LNCaP clone FGC (cell line): ENCODE data around the gene MEGF11.

ENCODE experiments used
- DNase-seq: peaks from one replicate; pipeline ENCODE4 v3.0.0-alpha.2; 2011; ENCODE audit warnings: low read depth
- H3K4me3 ChIP-seq: 2 replicates; pipeline ENCODE4 v1.5.1; 2011; ENCODE audit warnings: mild to moderate bottlenecking, low read depth, low read length, control low read depth
- TF ChIP-seq, protein P1 (sequence below): IDR thresholded peaks from 2 replicates; pipeline ENCODE4 v1.5.1; 2012; ENCODE audit warnings: mild to moderate bottlenecking; ENCODE audit not compliant: control insufficient read depth, insufficient read depth; ENCODE audit errors: extremely low read depth

MEGF11 gene

DNA sequence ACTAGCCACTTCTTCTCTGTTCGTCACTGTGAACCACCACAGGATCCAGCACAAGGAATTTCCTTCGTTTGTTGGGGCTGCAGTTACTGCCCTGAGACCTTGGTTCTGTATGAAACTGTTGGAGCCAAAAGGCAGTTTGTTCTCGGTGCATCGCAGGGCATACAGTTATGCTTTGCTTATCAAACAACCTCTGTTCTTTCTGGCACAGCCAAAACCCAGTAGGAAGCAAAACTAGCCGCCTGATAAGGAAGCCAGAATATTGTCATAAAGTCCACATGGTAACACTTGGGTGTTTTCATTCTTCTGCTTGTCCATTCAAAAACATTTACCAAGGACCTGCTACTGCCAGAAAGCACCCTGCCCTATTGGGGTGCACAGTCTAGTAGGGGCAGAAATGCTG, 268.2 kb downstream of the MEGF11 start:
- H3K4me3 ChIP-seq, result no peak overlapping the region
- TF ChIP-seq, protein P1, sequence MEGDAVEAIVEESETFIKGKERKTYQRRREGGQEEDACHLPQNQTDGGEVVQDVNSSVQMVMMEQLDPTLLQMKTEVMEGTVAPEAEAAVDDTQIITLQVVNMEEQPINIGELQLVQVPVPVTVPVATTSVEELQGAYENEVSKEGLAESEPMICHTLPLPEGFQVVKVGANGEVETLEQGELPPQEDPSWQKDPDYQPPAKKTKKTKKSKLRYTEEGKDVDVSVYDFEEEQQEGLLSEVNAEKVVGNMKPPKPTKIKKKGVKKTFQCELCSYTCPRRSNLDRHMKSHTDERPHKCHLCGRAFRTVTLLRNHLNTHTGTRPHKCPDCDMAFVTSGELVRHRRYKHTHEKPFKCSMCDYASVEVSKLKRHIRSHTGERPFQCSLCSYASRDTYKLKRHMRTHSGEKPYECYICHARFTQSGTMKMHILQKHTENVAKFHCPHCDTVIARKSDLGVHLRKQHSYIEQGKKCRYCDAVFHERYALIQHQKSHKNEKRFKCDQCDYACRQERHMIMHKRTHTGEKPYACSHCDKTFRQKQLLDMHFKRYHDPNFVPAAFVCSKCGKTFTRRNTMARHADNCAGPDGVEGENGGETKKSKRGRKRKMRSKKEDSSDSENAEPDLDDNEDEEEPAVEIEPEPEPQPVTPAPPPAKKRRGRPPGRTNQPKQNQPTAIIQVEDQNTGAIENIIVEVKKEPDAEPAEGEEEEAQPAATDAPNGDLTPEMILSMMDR, result no peak
- DNase-seq, result no peak

DNA sequence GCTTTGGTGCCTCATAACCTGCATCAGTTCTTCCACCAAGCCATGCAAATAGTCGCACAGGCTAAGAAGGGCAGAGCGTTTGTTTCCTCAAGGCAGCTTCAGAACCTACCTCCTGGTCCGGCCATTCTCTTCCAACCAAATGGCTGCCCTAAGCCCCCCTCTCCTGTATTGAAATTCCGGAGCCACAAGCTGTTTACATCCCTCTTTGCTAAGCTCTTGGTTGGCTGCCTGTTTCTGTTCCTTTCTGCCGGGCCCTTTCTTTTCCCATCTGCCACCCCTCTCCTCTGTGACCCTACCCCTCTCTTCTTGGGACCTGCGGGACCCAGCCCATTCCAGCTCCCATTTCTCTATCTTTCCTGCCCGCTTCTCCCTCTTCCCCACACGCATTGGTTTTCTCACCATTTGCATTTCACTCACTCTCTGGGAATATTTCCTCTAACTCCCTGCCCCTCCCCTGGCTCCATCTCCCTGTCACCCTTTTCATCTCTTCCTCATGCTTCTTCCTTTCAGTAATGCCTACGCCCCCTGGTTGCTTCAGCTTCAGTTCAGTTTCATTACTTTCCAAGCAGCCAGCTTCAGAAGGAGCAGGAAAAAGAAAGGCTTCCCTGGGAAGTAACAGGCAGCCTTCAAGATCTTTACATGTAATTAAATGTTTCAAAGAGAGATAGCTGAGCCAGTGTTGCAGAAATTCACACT, 270.8 kb downstream of the MEGF11 start:
- no peak for DNase-seq
- TF ChIP-seq, protein P1, result no peak
- no peak overlapping the region for H3K4me3 ChIP-seq

DNA sequence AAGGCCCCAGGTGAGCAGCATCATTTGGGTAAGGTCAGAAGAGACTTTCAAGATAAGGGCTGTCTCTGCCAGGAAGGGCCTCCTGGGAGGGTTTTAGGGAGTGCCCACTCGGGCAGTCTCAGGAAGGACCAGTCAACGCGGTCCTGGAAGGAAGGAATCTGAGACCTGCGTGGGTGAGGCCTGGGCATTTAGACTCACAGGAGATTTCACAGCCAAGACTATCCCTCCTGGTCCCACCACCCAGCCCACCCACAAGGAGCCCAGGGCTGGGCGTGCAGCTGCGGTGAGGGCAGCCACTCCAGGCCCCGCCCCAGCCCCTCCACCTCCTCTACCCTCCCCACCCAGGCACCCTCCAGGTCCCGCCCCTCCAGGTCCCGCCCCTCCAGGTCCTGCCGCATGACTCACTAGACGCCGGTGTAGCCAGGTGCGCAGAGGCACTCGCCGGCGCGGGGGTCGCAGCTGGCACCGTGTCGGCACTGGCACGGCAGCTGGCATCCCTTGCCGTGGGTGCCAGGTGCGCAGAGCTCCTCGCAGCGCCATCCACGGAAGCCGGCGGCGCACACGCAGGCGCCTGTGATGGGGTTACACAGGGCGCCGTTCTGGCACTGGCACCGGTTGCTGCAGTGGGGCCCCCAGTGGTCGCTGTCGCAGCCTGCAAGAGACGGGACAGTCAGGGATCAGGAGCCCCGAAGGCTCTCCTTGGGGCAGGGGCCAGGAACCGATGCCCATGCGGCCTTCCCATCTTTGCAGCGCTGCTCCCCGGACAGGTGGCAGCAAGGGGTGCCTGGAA, 271.5 kb downstream of the MEGF11 start:
- DNase-seq, result no peak
- TF ChIP-seq, protein P1, result no peak
- H3K4me3 ChIP-seq, result no peak overlapping the region

DNA sequence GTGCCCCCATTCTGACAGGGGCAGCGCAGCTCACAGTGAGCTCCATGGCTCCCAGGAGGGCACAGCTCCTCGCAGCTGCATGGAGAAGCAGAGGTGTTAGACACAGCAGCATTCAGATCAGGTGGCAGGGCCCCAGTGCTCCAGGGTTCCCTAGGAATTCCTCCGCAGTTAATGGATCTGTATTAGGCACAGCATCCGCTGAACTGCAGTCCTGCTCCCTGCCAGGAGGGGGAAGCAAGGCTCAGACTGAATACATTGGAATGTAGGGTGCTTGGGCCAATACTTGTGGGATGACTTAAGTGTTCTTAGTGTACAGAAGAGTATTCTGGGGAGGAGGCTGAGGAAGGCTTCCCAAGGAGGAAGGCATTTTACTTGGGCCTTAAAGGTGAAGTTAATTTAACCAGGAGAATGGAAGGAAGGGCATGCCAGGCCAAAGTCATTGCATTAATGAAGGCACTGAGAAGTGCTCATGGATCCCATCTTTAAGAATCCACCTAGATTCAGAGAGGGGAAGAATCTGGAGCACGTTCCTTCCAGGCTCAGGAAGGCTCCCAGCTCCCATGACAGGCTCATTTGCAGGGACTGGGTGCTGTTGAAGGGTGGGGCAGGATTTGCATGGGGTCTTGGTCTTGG, 272.6 kb downstream of the MEGF11 start:
- TF ChIP-seq, protein P1, result peak; percentile 87
- DNase-seq, result peak; percentile 14

GRCh38 chr15:65979837-65980236, 273.7 kb downstream of the MEGF11 start:
- TF ChIP-seq, protein P1, result no peak
- H3K4me3 ChIP-seq, result no peak overlapping the region
- no peak for DNase-seq

More for the DNA sequence above, 272.6 kb downstream of the MEGF11 start:
- no peak overlapping the region for H3K4me3 ChIP-seq

GRCh38 chr15:65979316-65979715, 274.2 kb downstream of the MEGF11 start:
- TF ChIP-seq, protein P1, result no peak
- no peak overlapping the region for H3K4me3 ChIP-seq
- DNase-seq, result no peak
